ENCODE results near the gene UNC13A.

GRCh38 chr19:17727843-17728242 lies 39.7 kb upstream of the UNC13A start:
- TF ChIP-seq, protein P1, sequence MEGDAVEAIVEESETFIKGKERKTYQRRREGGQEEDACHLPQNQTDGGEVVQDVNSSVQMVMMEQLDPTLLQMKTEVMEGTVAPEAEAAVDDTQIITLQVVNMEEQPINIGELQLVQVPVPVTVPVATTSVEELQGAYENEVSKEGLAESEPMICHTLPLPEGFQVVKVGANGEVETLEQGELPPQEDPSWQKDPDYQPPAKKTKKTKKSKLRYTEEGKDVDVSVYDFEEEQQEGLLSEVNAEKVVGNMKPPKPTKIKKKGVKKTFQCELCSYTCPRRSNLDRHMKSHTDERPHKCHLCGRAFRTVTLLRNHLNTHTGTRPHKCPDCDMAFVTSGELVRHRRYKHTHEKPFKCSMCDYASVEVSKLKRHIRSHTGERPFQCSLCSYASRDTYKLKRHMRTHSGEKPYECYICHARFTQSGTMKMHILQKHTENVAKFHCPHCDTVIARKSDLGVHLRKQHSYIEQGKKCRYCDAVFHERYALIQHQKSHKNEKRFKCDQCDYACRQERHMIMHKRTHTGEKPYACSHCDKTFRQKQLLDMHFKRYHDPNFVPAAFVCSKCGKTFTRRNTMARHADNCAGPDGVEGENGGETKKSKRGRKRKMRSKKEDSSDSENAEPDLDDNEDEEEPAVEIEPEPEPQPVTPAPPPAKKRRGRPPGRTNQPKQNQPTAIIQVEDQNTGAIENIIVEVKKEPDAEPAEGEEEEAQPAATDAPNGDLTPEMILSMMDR (IDR thresholded peaks at IDR 0.05; ENCODE audit: poor library complexity, severe bottlenecking) = no peak
- TF ChIP-seq SMC3 (conservative IDR thresholded peaks at IDR 0.05; ENCODE audit: poor library complexity) (no peak), POLR2AphosphoS5 (IDR thresholded peaks at IDR 0.05) (no peak)
- TF ChIP-seq, protein P2, sequence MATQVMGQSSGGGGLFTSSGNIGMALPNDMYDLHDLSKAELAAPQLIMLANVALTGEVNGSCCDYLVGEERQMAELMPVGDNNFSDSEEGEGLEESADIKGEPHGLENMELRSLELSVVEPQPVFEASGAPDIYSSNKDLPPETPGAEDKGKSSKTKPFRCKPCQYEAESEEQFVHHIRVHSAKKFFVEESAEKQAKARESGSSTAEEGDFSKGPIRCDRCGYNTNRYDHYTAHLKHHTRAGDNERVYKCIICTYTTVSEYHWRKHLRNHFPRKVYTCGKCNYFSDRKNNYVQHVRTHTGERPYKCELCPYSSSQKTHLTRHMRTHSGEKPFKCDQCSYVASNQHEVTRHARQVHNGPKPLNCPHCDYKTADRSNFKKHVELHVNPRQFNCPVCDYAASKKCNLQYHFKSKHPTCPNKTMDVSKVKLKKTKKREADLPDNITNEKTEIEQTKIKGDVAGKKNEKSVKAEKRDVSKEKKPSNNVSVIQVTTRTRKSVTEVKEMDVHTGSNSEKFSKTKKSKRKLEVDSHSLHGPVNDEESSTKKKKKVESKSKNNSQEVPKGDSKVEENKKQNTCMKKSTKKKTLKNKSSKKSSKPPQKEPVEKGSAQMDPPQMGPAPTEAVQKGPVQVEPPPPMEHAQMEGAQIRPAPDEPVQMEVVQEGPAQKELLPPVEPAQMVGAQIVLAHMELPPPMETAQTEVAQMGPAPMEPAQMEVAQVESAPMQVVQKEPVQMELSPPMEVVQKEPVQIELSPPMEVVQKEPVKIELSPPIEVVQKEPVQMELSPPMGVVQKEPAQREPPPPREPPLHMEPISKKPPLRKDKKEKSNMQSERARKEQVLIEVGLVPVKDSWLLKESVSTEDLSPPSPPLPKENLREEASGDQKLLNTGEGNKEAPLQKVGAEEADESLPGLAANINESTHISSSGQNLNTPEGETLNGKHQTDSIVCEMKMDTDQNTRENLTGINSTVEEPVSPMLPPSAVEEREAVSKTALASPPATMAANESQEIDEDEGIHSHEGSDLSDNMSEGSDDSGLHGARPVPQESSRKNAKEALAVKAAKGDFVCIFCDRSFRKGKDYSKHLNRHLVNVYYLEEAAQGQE (IDR thresholded peaks at IDR 0.05; ENCODE audit: borderline replicate concordance) = no peak

Data from neural cell (in vitro differentiated cells).